ENCODE data around the gene USP3. TPM values are rescaled to one million over a fixed set of nuclear protein-coding genes. Genes with fewer than 3 reads are reported as not detected.

USP3 gene, protein sequence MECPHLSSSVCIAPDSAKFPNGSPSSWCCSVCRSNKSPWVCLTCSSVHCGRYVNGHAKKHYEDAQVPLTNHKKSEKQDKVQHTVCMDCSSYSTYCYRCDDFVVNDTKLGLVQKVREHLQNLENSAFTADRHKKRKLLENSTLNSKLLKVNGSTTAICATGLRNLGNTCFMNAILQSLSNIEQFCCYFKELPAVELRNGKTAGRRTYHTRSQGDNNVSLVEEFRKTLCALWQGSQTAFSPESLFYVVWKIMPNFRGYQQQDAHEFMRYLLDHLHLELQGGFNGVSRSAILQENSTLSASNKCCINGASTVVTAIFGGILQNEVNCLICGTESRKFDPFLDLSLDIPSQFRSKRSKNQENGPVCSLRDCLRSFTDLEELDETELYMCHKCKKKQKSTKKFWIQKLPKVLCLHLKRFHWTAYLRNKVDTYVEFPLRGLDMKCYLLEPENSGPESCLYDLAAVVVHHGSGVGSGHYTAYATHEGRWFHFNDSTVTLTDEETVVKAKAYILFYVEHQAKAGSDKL
- 100 to 1,000 TPM in 1 of 3 donors, 10 to 100 TPM in 2; 65.6 to 101 (median 67.3) TPM for total RNA-seq
- long read RNA-seq, donor 1, full-length matches to known transcripts = 27 of 42 reads
- long read RNA-seq, donor 1, partial matches to known transcripts = 0 of 42 reads
- long read RNA-seq, donor 1, other reads (novel, unspliced or antisense) = 15 of 42 reads
- long read RNA-seq, donor 2, transcript USP3-202 (15 exons, 2,333 nt) = major isoform, 12 of 23 reads
- long read RNA-seq, donor 2, partial matches to known transcripts = 4 of 23 reads
- long read RNA-seq, donor 2, other reads (novel, unspliced or antisense) = 4 of 23 reads

DNA sequence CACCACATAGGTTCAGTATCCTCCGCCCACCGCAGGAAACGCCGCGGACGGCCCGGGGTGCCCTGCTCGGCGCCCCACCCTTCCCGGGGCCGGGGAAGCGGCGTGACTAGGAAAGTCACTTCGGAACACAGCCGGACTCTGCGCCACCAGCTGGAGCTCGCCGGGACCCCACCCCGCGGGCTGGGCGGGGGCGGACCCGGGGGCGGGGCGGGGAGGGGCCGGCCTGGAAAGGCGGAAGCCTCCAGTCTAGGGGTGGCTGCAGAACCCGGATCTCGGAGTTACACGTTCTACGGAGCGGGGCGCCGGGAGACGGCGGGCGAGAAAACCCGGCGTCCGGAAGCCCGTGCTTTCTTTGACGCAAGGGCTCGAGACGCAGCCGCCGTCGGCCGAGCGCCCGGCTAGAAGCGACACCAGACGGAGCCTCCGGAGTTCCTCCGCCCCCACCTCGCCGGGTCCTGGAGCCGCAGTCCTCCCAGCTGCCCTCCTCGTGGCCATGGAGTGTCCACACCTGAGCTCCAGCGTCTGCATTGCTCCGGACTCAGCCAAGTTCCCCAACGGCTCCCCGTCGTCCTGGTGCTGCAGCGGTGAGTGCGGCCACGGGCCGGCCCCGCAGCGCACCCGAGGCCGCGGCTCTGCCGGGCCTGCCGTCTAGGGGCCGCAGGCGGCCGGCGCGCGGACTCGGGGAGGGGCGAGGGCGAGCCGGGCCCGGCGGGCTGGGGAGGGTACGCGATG lies at the start of gene USP3:
Gene USP3, plus strand, starts transcription at position 347 of the 732 bp plus-strand sequence. Its CDS starts 147 bp downstream, at position 494.
- Histone ChIP-seq H3K4me3 (peak within 1 kb of the TSS; percentile 80), H3K9me3 (no peaks in the 10 kb centered on the region), H3K36me3 (ENCODE audit: low read depth) (no peaks in the 10 kb centered on the region), H3K4me1 (ENCODE audit: low read depth) (peaks cover 59% of the 10 kb centered on the region)
- DNase-seq (peak; percentile 96 to 99 (median 98)), ATAC-seq (peak; percentile 78)
- TF ChIP-seq, protein P1, sequence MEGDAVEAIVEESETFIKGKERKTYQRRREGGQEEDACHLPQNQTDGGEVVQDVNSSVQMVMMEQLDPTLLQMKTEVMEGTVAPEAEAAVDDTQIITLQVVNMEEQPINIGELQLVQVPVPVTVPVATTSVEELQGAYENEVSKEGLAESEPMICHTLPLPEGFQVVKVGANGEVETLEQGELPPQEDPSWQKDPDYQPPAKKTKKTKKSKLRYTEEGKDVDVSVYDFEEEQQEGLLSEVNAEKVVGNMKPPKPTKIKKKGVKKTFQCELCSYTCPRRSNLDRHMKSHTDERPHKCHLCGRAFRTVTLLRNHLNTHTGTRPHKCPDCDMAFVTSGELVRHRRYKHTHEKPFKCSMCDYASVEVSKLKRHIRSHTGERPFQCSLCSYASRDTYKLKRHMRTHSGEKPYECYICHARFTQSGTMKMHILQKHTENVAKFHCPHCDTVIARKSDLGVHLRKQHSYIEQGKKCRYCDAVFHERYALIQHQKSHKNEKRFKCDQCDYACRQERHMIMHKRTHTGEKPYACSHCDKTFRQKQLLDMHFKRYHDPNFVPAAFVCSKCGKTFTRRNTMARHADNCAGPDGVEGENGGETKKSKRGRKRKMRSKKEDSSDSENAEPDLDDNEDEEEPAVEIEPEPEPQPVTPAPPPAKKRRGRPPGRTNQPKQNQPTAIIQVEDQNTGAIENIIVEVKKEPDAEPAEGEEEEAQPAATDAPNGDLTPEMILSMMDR (IDR thresholded peaks at IDR 0.05) = no peak
- intact Hi-C loops (cut with DNase I, micrococcal nuclease) = no loop called here

DNA sequence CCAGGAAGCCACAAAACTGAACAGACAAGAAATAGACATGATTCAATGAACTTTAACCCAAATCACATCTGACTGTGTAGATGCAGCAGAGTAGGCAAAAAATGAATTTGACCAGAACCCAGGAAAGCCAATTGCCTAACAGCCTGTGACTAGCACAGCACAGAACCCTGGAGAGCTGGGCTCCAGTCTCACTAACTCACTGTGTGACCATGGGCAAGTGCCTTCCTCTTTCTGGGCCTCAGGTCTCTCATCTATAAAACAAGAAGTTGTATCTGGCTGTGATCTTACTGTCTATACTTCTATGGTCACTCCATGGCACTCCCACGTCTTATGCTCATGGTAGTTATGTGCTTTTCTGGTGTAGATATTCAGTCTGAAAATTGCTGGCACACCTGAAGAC lies 48.1 kb upstream of the USP3 start:
- peak; percentile 24 for ATAC-seq

DNA sequence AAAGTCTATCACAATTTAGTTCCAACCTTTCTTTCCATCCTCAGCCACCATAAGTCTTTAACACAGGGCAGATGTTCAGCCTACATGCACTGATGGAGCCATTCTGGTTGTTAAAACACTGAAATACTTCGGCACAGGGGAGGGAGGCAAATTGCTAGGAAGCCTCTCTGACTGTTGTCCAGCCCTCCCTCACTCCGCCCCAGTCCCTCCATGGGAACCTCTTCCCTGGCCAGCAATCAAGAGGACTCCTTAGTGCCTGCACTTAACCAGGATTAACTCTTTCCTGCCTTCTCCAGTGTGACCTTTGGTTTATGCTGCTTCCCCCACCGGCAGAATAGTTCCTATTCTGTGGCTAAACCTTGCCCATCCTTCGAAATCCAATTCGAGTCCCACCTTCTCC lies 47.0 kb upstream of the USP3 start:
- Histone ChIP-seq H3K9me3 (no peaks in the 10 kb centered on the region), H3K4me3 (no peak overlapping the region), H3K4me1 (ENCODE audit: low read depth) (peaks cover 14% of the 10 kb centered on the region), H3K36me3 (ENCODE audit: low read depth) (no peaks in the 10 kb centered on the region)
- ATAC-seq (no peak), DNase-seq (no peak)
- TF ChIP-seq, protein P1 (IDR thresholded peaks at IDR 0.05) = no peak
- intact Hi-C loops (cut with DNase I, micrococcal nuclease) = no loop called here

More for the DNA sequence above, 48.1 kb upstream of the USP3 start:
- TF ChIP-seq, protein P1 (IDR thresholded peaks at IDR 0.05) = no peak
- Histone ChIP-seq H3K4me1 (ENCODE audit: low read depth) (peaks cover 11% of the 10 kb centered on the region), H3K9me3 (no peaks in the 10 kb centered on the region), H3K36me3 (ENCODE audit: low read depth) (no peaks in the 10 kb centered on the region), H3K4me3 (no peak overlapping the region)
- no peak for DNase-seq
- intact Hi-C loops (cut with DNase I, micrococcal nuclease) = no loop called here

DNA sequence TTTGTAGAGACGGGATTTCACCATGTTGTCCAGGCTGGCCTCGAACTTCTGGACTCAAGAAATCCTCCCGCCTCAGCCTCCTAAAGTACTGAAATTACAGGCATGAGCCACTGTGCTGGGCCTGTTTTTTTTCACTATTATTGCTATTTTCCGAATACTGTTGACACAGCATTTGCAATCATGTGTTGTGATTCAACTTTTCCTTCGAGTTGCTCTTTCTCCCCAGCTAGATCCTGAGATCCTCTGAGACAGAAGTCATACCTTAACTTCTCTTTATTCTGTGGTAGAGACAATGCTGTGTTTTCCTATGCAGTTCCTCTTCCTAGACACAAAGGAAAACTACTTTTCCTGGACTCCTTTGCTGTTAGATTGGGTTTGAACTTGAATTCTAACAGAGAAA lies 46.4 kb upstream of the USP3 start:
- TF ChIP-seq, protein P1 (IDR thresholded peaks at IDR 0.05) = no peak
- DNase-seq (no peak), ATAC-seq (no peak)
- Histone ChIP-seq H3K4me1 (ENCODE audit: low read depth) (peaks cover 20% of the 10 kb centered on the region), H3K36me3 (ENCODE audit: low read depth) (no peaks in the 10 kb centered on the region), H3K4me3 (no peak overlapping the region), H3K9me3 (no peaks in the 10 kb centered on the region)
- intact Hi-C loops (cut with DNase I, micrococcal nuclease) = no loop called here

DNA sequence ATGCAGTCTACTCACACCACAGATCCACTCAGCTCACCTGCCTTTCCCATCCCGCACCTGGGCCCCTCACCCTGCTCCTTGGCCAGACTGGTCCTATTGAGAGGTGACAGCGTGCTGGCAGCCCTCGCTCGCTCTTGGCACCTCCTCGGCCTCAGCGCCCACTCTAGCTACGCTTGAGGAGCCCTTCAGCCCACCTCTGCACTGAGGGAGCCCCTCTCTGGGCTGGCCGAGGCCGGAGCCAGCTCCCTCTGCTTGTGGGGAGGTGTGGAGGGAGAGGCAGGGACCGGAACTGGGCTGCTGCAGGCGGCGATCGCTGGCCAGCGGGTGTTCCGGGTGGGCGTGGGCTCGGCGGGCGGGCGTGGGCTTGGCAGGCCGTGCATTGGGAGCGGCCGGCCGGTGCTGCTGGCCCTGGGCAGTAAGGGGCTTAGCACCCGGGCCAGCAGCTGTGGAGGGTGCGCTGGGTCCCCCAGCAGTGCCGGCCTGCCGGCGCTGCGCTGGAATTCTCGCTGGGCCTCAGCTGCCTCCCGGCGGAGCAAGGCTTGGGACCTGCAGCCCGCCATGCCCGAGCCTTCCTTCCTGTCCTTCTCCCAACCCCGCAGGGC lies 45.5 kb upstream of the USP3 start:
- TF ChIP-seq, protein P1 (IDR thresholded peaks at IDR 0.05) = no peak

More for the DNA sequence above, 45.5 kb upstream of the USP3 start:
- H3K9me3 ChIP-seq = no peaks in the 10 kb centered on the region
- H3K4me3 ChIP-seq = no peak overlapping the region
- peaks cover 26% of the 10 kb centered on the region for H3K4me1 ChIP-seq (ENCODE audit: low read depth)
- no peak for ATAC-seq
- intact Hi-C loops (cut with DNase I, micrococcal nuclease) = no loop called here
- H3K36me3 ChIP-seq (ENCODE audit: low read depth) = no peaks in the 10 kb centered on the region
- no peak for DNase-seq

Data from mucosa of descending colon (tissue), 3 donors.